Vagina (tissue), 2 donors: ENCODE measurements around the gene CCDC88C.

Experiments
- POLR2AphosphoS5 ChIP-seq, 2 donors: sonication (generic); formaldehyde crosslinking; IDR thresholded peaks; one replicate each; pipeline ENCODE4 v1.9.0; 2017; ENCODE audit warnings: antibody characterized with exemption in 2 of 2, mild to moderate bottlenecking in 2 of 2, low read depth in 1 of 2; ENCODE audit not compliant: insufficient read depth in 1 of 2
- TF ChIP-seq, protein P1 (sequence below), 3 experiments: fragments of 450-650 bp in 2 of 3; fragments of 200-600 bp in 1 of 3; sonication (generic) in 1 of 3; IDR thresholded peaks; one replicate each; pipeline ENCODE4 v1.5.1; 2017 to 2019; ENCODE audit warnings: antibody characterized with exemption in 3 of 3, mild to moderate bottlenecking in 2 of 3, moderate library complexity in 2 of 3

GRCh38 chr14:91269076-91269991 is 148.3 kb downstream of the CCDC88C start:
- TF ChIP-seq, protein P1, sequence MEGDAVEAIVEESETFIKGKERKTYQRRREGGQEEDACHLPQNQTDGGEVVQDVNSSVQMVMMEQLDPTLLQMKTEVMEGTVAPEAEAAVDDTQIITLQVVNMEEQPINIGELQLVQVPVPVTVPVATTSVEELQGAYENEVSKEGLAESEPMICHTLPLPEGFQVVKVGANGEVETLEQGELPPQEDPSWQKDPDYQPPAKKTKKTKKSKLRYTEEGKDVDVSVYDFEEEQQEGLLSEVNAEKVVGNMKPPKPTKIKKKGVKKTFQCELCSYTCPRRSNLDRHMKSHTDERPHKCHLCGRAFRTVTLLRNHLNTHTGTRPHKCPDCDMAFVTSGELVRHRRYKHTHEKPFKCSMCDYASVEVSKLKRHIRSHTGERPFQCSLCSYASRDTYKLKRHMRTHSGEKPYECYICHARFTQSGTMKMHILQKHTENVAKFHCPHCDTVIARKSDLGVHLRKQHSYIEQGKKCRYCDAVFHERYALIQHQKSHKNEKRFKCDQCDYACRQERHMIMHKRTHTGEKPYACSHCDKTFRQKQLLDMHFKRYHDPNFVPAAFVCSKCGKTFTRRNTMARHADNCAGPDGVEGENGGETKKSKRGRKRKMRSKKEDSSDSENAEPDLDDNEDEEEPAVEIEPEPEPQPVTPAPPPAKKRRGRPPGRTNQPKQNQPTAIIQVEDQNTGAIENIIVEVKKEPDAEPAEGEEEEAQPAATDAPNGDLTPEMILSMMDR (IDR thresholded peaks at IDR 0.05), result no peak
- TF ChIP-seq POLR2AphosphoS5 (IDR thresholded peaks at IDR 0.05; ENCODE audit: insufficient read depth in 1 of 2, low read depth in 1 of 2), result no peak
